ENCODE results near the gene FBXO2. TPM values are rescaled to one million over a fixed set of nuclear protein-coding genes. Genes with fewer than 3 reads are reported as not detected.

The FBXO2 gene, protein sequence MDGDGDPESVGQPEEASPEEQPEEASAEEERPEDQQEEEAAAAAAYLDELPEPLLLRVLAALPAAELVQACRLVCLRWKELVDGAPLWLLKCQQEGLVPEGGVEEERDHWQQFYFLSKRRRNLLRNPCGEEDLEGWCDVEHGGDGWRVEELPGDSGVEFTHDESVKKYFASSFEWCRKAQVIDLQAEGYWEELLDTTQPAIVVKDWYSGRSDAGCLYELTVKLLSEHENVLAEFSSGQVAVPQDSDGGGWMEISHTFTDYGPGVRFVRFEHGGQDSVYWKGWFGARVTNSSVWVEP
- total RNA-seq: 1 to 10 TPM; 2.5 to 3.8 TPM
- 1 to 10 TPM; 2.3 to 5.4 (median 3.6) TPM for polyA plus RNA-seq
- 1.2 to 5.4 (median 2.0) reads per million in 6 experiments for total RNA-seq

DNA sequence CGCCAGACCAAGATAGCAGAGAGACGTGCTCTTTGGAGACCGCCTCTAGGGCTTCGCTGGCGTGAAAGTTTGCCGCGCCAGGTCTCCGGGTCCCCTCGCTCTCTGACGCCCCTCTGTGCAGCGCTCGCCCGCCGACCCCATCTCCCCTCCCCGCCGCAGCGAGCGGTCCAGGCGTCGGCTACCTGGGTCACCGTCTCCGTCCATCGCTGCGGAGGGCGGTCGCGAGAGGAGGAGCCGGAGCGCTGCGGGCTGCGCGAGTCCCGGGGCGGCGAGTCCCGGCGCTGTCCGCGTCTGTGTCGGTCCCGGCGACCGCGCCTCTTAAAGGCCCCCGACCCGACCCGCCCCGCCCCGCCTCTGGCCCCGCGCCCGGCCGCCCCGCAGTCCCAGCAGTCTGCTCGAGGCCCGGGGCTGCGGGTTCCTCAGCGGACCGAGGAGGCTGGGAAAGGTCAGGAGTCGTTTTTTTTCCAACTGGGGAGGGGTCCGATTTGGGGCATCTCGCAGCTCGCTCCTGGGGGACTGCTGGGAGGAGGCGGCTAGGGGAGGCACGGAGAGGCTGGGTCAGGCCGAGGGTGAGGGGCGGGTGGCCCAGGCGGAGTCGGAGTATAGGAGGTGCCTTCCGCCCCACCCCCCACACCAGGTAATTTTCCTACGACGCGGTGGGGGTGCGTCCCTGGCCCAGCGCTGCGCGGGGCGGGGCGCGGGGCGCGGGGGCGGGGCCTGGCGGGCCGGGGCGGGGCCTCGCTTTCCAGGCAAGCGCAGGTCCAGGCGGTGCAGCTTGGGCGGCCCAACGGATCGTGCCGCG lies at the start of gene FBXO2, which contains the start of gene FBXO44:
FBXO2 (minus strand) TSS at position 293 of the 802 bp plus-strand sequence; CDS start at position 204, 89 bp downstream.
FBXO44 (plus strand) TSS at position 741 of the 802 bp plus-strand sequence. CDS start 959 bp downstream, outside the sequence.
- H3K27ac Mint-ChIP-seq: peak within 1 kb of the TSS in 8 of 10 donors; percentile 25 to 88 (median 46)
- DNase-seq: peak in 9 of 10 donors; percentile 43 to 80 (median 56)
- POLR2A ChIA-PET: interaction anchor here (1.3 to 7.3 kb wide), 5 partner anchors 10 to 595 kb away, joined by 4 to 70 read pairs (median 7); partner anchors contain the start of genes FBXO6 and SRM
- H3K27me3 Mint-ChIP-seq: no peaks in the 10 kb centered on the region
- peaks cover 12 to 43% (median 35%) of the 10 kb centered on the region in 4 donors for H3K4me1 Mint-ChIP-seq
- no peaks in the 10 kb centered on the region for H3K9me3 Mint-ChIP-seq
- peak within 1 kb of the TSS; percentile 69 to 87 (median 74) for H3K4me3 Mint-ChIP-seq
- H3K36me3 Mint-ChIP-seq: peaks cover 0 to 20% (median 0%) of the 10 kb centered on the region in 3 donors
- ATAC-seq: peak; percentile 69 to 75

DNA sequence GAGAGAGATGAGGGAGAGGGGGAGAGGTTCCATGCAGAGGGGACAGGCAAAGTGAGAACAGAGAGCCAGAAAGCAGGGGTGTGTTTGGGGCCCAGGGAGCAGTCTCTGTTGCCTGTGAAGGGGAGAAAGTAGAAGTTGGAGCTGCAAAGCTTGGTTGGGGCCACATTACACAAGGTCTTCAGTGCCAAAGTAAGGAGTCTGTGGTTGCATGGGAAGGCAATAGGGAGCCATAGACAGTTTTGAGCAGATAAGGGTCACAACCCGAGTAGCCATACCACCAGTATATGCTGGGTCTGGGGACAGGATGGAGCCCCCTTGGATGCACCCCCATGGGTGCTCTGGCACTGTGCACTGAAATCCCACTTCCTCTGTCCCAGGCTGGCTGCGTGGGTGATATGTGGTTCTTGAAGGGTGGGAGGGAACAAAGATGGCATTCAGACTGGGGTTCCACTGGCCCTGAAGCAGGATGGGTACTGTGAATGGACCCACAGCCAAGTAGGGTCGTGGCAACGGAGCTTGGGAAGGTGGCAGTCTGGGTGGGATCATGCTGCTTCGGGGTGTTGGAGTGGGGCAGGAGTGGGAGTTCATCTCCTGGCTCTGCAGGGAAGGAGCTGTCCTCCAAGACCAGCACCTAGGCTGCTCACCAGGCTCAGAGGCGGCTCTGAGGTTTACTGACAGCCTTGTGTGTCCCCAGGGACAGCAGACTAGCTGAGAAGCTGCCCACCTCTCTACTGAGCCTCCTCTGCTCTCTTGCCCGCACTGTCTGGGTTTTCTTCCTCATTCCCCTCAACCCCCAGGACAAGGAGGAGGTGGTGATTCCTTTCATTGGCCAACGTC lies 49.3 kb upstream of the FBXO2 start:
- DNase-seq: no peak
- H3K4me1 Mint-ChIP-seq: peaks cover 0 to 7% (median 0%) of the 10 kb centered on the region in 4 donors
- H3K36me3 Mint-ChIP-seq: no peaks in the 10 kb centered on the region
- no peak overlapping the region for H3K4me3 Mint-ChIP-seq
- POLR2A ChIA-PET: interaction anchor here (1.1 kb wide), 1 partner anchor 16 kb away, joined by 3 read pairs; no protein-coding TSS in a partner anchor
- peaks cover 0 to 14% (median under 1%) of the 10 kb centered on the region in 5 donors for H3K27me3 Mint-ChIP-seq
- peak overlapping the region in 1 of 10 donors; percentile 21 for H3K27ac Mint-ChIP-seq
- no peak for ATAC-seq
- H3K9me3 Mint-ChIP-seq: no peaks in the 10 kb centered on the region

DNA sequence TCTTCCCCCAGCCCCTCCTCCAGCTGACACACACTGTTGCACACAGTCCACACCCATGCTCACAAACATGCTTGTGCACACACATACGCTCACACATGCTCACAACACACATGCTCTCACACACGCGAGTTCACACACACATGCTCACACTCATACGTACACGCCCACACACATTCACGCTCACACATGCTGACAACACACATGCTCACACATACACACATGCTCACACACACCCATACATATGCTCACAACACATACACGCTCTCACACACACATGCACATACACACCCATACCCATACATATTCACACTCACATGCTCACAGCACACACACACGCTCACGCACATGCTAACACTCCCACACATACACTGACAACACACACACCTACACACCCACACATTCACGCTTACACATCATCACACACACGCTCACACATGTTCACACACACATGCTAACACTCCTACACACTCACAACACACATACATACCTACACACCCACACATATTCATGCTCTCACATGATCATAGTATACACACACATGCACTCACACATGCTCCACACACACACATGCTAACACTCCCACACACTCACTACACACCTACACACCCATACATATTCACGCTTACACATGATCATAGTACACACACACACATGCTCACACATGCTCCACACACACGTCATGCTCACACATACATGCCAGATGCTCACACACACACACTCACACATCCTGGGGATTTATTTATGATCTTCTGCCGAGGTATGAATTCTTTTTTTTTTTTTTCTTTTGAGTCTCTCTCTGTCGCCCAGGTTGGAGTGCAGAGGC lies 48.0 kb upstream of the FBXO2 start:
- Mint-ChIP-seq H3K27me3 (peaks cover 0 to 14% (median 0%) of the 10 kb centered on the region in 5 donors), H3K9me3 (no peaks in the 10 kb centered on the region), H3K36me3 (no peaks in the 10 kb centered on the region), H3K4me1 (peaks cover 0 to 12% (median 5%) of the 10 kb centered on the region in 4 donors), H3K4me3 (no peak overlapping the region), H3K27ac (no peak overlapping the region)
- ATAC-seq (no peak), DNase-seq (no peak)
- POLR2A ChIA-PET: no interaction called here

DNA sequence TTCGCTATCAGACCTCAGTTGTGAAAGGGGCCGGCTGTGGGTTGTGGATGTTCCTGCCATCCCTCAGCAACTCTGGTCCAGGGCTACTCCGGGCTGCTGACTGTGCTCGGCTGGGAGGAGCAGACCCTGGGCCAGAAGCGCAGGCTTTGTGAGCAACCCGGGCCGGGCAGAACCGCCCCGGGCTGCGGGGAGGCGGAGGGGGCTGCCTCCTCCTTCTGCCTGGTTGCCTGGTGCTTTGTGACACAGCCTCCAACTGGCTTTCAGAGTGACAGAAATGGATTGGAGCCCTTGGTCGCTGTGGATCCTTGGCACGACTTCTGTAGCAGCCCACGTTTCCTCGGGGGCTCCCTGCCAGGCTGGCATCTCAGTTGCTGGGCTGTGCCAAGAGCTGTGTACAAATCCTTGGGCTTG lies 47.3 kb upstream of the FBXO2 start:
- ATAC-seq: no peak
- Mint-ChIP-seq H3K4me1 (peaks cover 0 to 15% (median 5%) of the 10 kb centered on the region in 4 donors), H3K9me3 (no peaks in the 10 kb centered on the region), H3K4me3 (no peak overlapping the region), H3K27ac (no peak overlapping the region), H3K27me3 (peaks cover 0 to 14% (median 0%) of the 10 kb centered on the region in 5 donors), H3K36me3 (no peaks in the 10 kb centered on the region)
- no peak for DNase-seq
- POLR2A ChIA-PET: interaction anchor here (0.8 kb wide), 1 partner anchor 37 kb away, joined by 3 read pairs; no protein-coding TSS in a partner anchor

DNA sequence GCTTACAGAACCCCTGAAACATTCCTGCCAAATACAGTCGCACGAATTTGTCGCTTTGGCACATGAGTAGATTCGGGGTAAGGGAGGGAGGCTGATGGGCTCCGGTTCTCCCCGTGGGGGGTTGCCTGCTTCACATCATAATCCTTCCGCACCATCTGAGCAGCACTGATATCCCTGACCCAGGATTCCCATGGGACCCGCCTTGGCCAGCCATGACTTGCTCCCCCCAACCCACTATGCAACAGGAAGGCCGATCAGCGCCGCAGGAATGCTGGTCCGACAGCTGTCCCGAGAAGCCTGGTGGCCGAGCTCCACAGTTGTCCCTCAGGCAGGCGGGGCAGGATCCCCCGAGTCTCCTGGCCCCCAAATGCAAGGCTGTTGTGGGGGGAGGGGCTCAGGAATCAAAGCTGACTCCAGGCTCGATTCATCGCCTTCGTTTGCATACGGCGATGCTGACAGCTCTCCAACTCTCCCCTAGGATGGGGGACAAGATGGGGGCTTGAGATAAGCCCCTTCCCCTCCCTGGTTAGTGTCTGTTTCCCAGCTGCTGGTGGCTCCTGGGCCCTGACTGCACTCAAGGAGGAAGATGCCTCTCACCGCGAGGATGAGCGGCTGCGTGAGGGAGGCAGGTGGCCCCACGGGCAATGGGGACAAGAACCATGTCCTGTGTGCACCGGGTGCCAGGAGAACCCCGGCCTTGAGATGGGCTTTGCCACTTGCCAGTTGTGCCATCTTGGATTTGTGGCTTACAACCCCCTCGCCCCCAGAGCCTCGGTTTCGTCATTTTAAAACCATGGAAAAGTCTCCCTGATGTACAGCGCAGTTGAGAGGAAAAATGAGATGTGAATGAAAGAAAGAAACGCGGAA lies 46.6 kb upstream of the FBXO2 start:
- no peak for DNase-seq
- no peaks in the 10 kb centered on the region for H3K9me3 Mint-ChIP-seq
- H3K27me3 Mint-ChIP-seq: peaks cover 0 to 14% (median 0%) of the 10 kb centered on the region in 5 donors
- POLR2A ChIA-PET: interaction anchor here (0.8 kb wide), 2 partner anchors 9 to 36 kb away, joined by 3 to 4 read pairs; no protein-coding TSS in a partner anchor
- no peak for ATAC-seq
- no peak overlapping the region for H3K4me3 Mint-ChIP-seq
- H3K27ac Mint-ChIP-seq: no peak overlapping the region
- H3K36me3 Mint-ChIP-seq: no peaks in the 10 kb centered on the region
- H3K4me1 Mint-ChIP-seq: peaks cover 0 to 15% (median 5%) of the 10 kb centered on the region in 4 donors

DNA sequence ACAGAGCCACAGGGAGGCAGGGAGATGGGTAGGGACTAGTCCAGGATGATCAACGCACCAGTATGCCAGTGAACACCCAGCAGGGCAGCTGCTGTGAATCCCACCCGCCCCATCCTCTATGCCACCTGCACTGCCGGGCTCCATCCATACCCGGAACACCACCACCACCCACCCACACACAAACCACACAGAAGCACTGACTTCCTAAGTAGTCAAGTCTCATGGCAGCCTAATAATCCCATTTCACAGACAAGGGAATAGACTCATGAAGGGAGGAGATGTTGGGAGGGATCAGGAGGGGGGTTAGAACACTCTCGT lies 43.6 kb upstream of the FBXO2 start:
- ATAC-seq: peak in 1 of 2 donors; percentile 46
- H3K27me3 Mint-ChIP-seq: peaks cover 0 to 10% (median 8%) of the 10 kb centered on the region in 5 donors
- POLR2A ChIA-PET: no interaction called here

DNA sequence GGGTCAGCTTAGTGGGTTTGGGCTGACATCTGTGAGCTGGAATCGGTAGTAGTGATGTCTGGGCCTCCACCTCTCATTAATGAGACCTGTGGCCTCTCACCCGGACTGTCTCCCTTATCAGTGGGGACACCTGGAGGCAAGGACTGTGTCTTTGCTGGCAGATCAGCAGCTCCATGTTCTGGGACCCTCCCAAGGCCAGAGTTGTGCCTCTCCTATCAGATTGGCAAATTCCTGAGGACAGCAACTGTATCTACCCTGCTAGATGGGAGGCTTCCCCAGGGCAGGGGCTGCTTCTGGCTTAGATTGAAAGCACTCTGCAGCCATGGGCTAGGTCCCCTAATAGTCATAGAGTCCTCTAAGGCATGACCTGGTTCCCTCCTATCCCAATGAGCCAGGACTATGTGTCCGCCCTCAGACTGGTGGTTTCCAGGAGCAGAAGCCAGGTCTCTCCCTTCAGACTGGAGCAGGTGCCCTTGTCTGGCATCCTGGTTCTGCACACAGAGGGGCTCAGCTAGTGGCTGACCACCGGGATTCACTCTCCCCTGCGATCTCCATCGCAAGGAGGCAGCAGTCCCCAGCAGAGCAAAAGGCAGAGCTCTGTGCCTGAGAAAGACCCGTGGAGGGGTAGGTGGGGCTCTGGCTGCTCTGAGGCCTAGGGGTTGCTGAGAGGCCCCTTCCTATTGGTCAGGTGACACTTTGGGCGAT lies 43.1 kb upstream of the FBXO2 start:
- ATAC-seq: no peak
- Mint-ChIP-seq H3K27me3 (peaks cover 3 to 15% (median 12%) of the 10 kb centered on the region in 5 donors), H3K36me3 (no peaks in the 10 kb centered on the region), H3K27ac (peak overlapping the region in 1 of 10 donors; percentile 35), H3K4me3 (no peak overlapping the region), H3K9me3 (no peaks in the 10 kb centered on the region), H3K4me1 (peaks cover 7 to 32% (median 20%) of the 10 kb centered on the region in 4 donors)
- DNase-seq: no peak
- POLR2A ChIA-PET: no interaction called here

More for the DNA sequence above, 43.6 kb upstream of the FBXO2 start:
- peaks cover 4 to 26% (median 15%) of the 10 kb centered on the region in 4 donors for H3K4me1 Mint-ChIP-seq
- no peaks in the 10 kb centered on the region for H3K9me3 Mint-ChIP-seq
- no peak overlapping the region for H3K4me3 Mint-ChIP-seq
- no peaks in the 10 kb centered on the region for H3K36me3 Mint-ChIP-seq
- no peak for DNase-seq
- no peak overlapping the region for H3K27ac Mint-ChIP-seq

DNA sequence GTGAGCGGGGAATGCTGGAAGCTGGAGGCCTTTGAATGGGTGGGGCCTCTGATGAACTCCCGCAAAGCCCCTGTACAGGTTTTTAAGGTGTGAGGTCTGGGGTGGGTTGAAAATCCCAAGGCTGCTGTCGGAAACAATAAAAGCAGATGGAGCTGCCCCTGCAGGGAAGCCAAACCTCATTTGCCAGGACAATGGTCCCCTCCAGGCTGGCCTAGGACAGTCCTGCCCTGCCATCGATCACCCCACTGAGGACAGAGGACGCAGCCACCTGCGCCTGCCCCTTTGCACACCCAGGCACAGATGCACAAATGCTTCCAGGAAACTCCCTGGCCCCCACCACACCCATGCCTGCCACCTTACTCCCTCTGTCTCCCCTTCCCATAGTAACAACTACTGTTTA lies 41.6 kb upstream of the FBXO2 start:
- POLR2A ChIA-PET: interaction anchor here (1.5 kb wide), 1 partner anchor 23 kb away, joined by 5 read pairs; no protein-coding TSS in a partner anchor
- ATAC-seq (no peak), DNase-seq (no peak)
- no peak overlapping the region for H3K4me3 Mint-ChIP-seq
- no peaks in the 10 kb centered on the region for H3K36me3 Mint-ChIP-seq
- H3K27ac Mint-ChIP-seq: peak overlapping the region in 1 of 10 donors; percentile 73
- H3K9me3 Mint-ChIP-seq: no peaks in the 10 kb centered on the region
- peaks cover 4 to 23% (median 15%) of the 10 kb centered on the region in 5 donors for H3K27me3 Mint-ChIP-seq
- peaks cover 9 to 36% (median 26%) of the 10 kb centered on the region in 4 donors for H3K4me1 Mint-ChIP-seq

DNA sequence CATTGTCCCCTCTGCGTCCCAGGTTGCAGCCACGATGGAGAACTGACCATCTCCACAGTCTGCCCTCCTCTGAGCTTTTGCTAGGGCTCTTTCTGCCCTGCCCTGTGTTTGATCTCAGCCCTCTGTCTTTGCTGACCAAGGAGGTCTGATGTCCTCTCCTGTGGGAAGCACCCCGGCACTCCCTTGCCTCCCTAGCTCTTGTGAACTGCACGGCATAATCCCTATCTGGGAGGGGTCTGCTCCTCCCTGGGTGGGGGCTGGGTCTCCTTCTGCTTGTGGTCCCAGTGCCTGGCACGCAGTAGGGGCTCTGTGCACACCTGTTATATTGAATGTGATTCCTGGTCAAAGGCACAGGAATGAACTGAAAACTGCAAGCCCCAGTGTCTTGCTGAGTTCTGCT lies 39.7 kb upstream of the FBXO2 start:
- POLR2A ChIA-PET: no interaction called here
- Mint-ChIP-seq H3K27me3 (peaks cover 13 to 42% (median 26%) of the 10 kb centered on the region in 5 donors), H3K9me3 (no peaks in the 10 kb centered on the region), H3K4me3 (peak overlapping the region in 4 of 10 donors; percentile 2 to 55 (median 28)), H3K4me1 (peaks cover 15 to 46% (median 38%) of the 10 kb centered on the region in 4 donors), H3K27ac (peak overlapping the region in 3 of 10 donors; percentile 61 to 87 (median 70)), H3K36me3 (peaks cover 0 to 5% (median 0%) of the 10 kb centered on the region in 3 donors)
- no peak for ATAC-seq
- no peak for DNase-seq

DNA sequence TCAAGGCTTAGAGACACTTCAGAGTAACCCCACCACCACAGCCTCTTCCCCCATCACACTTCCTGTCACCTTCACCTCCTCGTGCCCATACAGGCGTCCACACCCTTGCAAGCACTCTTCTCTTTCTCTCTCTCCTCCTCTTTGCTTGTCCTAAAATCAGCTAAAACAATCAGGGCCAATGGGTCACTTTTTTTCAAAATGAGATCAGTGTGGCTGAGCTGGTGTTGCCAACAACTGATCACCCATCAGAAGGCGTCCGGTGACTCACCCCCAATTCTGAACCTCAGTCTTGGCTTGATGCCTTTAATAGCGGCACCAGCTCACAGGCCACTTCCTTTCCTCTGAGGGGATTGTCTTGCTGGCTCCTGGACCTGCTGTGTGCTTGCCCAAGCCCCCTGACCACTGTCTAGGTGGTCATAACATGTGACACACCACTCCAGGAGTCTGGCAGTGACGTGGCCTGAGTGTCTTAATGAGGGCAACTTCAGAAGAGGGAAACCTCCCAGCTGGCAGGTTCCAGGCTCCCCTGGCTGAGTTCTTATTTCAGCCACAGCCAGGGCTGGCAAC lies 38.9 kb upstream of the FBXO2 start:
- peak; percentile 69 to 82 for ATAC-seq
- Mint-ChIP-seq H3K36me3 (peaks cover 0 to 5% (median 0%) of the 10 kb centered on the region in 3 donors), H3K27ac (peak overlapping the region in 7 of 10 donors; percentile 0 to 73 (median 33)), H3K9me3 (no peaks in the 10 kb centered on the region), H3K4me1 (peaks cover 15 to 42% (median 37%) of the 10 kb centered on the region in 4 donors), H3K27me3 (peaks cover 13 to 50% (median 26%) of the 10 kb centered on the region in 5 donors), H3K4me3 (peak overlapping the region; percentile 57 to 90 (median 78))
- POLR2A ChIA-PET: no interaction called here
- peak in 6 of 10 donors; percentile 15 to 49 (median 40) for DNase-seq
